HG03108 (cell line): ENCODE measurements around the gene TNNI2.
"Not testable (repeated sequence)": the region's sequence is repeated elsewhere in the genome, so short reads cannot be mapped to it uniquely, and the experiment has no call there.

Experiments used
- ATAC-seq: cut with Tn5 transposase; IDR thresholded peaks from one replicate; pipeline ENCODE4 v1.9.1; 2021; ENCODE audit warnings: moderate library complexity; ENCODE audit not compliant: unreplicated experiment

Gene TNNI2

GRCh38 chr11:1870721-1871466, 32.1 kb downstream of the TNNI2 start:
- ATAC-seq: no peak

- ATAC-seq: no peak
These were observed 32.8 kb downstream of the TNNI2 start for GRCh38 chr11:1871531-1871930.

- ATAC-seq: no peak
These were observed 33.6 kb downstream of the TNNI2 start for GRCh38 chr11:1872267-1872985.

- ATAC-seq: no peak
These were observed 34.4 kb downstream of the TNNI2 start for GRCh38 chr11:1873048-1873812.

- ATAC-seq: not testable (repeated sequence)
These were observed 35.0 kb downstream of the TNNI2 start for GRCh38 chr11:1873813-1874150.

- ATAC-seq: not testable (repeated sequence)
These were observed 35.8 kb downstream of the TNNI2 start for GRCh38 chr11:1874441-1875092.

GRCh38 chr11:1875093-1875850, 36.5 kb downstream of the TNNI2 start:
- no peak for ATAC-seq

- ATAC-seq: not testable (repeated sequence)
These were observed 37.1 kb downstream of the TNNI2 start for GRCh38 chr11:1875851-1876301.

GRCh38 chr11:1876361-1877063, 37.7 kb downstream of the TNNI2 start:
- ATAC-seq: no peak

GRCh38 chr11:1877211-1878136, 38.7 kb downstream of the TNNI2 start:
- ATAC-seq: no peak

GRCh38 chr11:1878137-1879031, 39.6 kb downstream of the TNNI2 start:
- no peak for ATAC-seq

- ATAC-seq: no peak
These were observed 40.7 kb downstream of the TNNI2 start for GRCh38 chr11:1879342-1879940.

- ATAC-seq: no peak
These were observed 41.4 kb downstream of the TNNI2 start for GRCh38 chr11:1879941-1880720.

GRCh38 chr11:1880746-1881441, 42.1 kb downstream of the TNNI2 start:
- no peak for ATAC-seq

- no peak for ATAC-seq
These were observed 42.9 kb downstream of the TNNI2 start for GRCh38 chr11:1881442-1882264.
